ENCODE data around the gene ZBTB25. TPM values are rescaled to one million over a fixed set of nuclear protein-coding genes. Genes with fewer than 3 reads are reported as not detected.
A peak's percentile ranks its signal among the peaks of the same experiment; 100 is the strongest.

The ZBTB25 gene
- total RNA-seq, 1 donor from 2014 or later: 14.9 TPM

- intact Hi-C loops (cut with DNase I): no loop called here
- no peaks in the 10 kb centered on the region for H3K9me3 ChIP-seq
- peaks cover 3% of the 10 kb centered on the region for H3K36me3 ChIP-seq
- H3K27ac ChIP-seq: no peak overlapping the region
- DNase-seq (no peak), ATAC-seq (no peak)
- H3K4me1 ChIP-seq: no peaks in the 10 kb centered on the region
- H3K4me3 ChIP-seq: no peak overlapping the region
- TF ChIP-seq CTCF (IDR thresholded peaks at IDR 0.05): peak; percentile 50
- no peaks in the 10 kb centered on the region for H3K27me3 ChIP-seq (ENCODE audit: low read depth)
These were observed 24.9 kb downstream of the ZBTB25 start for GRCh38 chr14:64478634-64479250.

- no peak for ATAC-seq
- Histone ChIP-seq H3K4me1 (no peaks in the 10 kb centered on the region), H3K27me3 (ENCODE audit: low read depth) (no peaks in the 10 kb centered on the region), H3K36me3 (peaks cover 3% of the 10 kb centered on the region), H3K9me3 (no peaks in the 10 kb centered on the region), H3K4me3 (no peak overlapping the region), H3K27ac (no peak overlapping the region)
- no peak for TF ChIP-seq CTCF (IDR thresholded peaks at IDR 0.05)
- intact Hi-C loops (cut with DNase I): no loop called here
- DNase-seq: no peak
These were observed 27.2 kb downstream of the ZBTB25 start for GRCh38 chr14:64476438-64476837.

- H3K4me1 ChIP-seq: no peaks in the 10 kb centered on the region
- H3K9me3 ChIP-seq: no peaks in the 10 kb centered on the region
- no peak for DNase-seq
- H3K36me3 ChIP-seq: no peaks in the 10 kb centered on the region
- no peak for ATAC-seq
- H3K27me3 ChIP-seq (ENCODE audit: low read depth): no peaks in the 10 kb centered on the region
- no peak overlapping the region for H3K4me3 ChIP-seq
- intact Hi-C loops (cut with DNase I): no loop called here
- H3K27ac ChIP-seq: no peak overlapping the region
- TF ChIP-seq CTCF (IDR thresholded peaks at IDR 0.05): no peak
These were observed 27.9 kb downstream of the ZBTB25 start for GRCh38 chr14:64475585-64476273.

GRCh38 chr14:64474698-64475097 is 28.9 kb downstream of the ZBTB25 start:
- Histone ChIP-seq H3K4me3 (no peak overlapping the region), H3K9me3 (no peaks in the 10 kb centered on the region), H3K36me3 (no peaks in the 10 kb centered on the region), H3K4me1 (no peaks in the 10 kb centered on the region), H3K27me3 (ENCODE audit: low read depth) (no peaks in the 10 kb centered on the region), H3K27ac (no peak overlapping the region)
- intact Hi-C loops (cut with DNase I): no loop called here
- DNase-seq: no peak
- TF ChIP-seq CTCF (IDR thresholded peaks at IDR 0.05): no peak
- ATAC-seq: no peak

GRCh38 chr14:64474041-64474440 is 29.6 kb downstream of the ZBTB25 start:
- H3K4me3 ChIP-seq: no peak overlapping the region
- no peak for TF ChIP-seq CTCF (IDR thresholded peaks at IDR 0.05)
- intact Hi-C loops (cut with DNase I): no loop called here
- DNase-seq (no peak), ATAC-seq (no peak)
- H3K27me3 ChIP-seq (ENCODE audit: low read depth): no peaks in the 10 kb centered on the region
- H3K9me3 ChIP-seq: no peaks in the 10 kb centered on the region
- no peak overlapping the region for H3K27ac ChIP-seq
- H3K4me1 ChIP-seq: no peaks in the 10 kb centered on the region
- H3K36me3 ChIP-seq: no peaks in the 10 kb centered on the region
